ENCODE results near the gene WHAMM. TPM values are rescaled to one million over a fixed set of nuclear protein-coding genes. Genes with fewer than 3 reads are reported as not detected.
A peak's percentile ranks its signal among the peaks of the same experiment; 100 is the strongest.

Gene WHAMM
- total RNA-seq, 2 donors from 2014 or later = 5.2 to 6.7 TPM

DNA sequence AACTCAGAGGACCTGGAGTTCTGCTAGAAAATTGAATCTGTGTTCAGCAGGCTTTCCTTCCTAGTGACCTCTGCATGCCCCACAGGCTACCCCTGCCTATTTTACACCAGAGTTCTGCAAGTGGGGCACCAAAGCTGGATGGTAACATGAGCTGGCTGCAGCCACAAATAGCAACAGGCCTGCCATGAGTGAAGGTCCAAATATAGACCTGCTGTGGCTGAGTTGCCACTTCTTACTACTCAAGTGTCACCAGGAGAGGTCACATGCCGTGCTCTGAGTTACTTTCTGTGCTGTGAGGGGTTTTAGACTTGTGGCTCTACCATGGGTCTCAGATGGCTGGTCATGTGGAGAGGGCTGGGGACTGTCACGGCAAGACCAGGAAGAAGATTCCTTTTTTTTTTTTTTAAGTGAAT is 3.4 kb upstream of the WHAMM start, which contains the start of gene FSD2:
TSS of gene FSD2 (minus strand) at position 76 of the 413 bp plus-strand sequence. CDS start 18,679 bp downstream, outside the sequence.
- no peaks in the 10 kb centered on the region for H3K36me3 ChIP-seq
- H3K4me3 ChIP-seq = peak within 1 kb of the TSS; percentile 44 to 51
- peaks cover 0 to 31% of the 10 kb centered on the region in 2 donors for H3K4me1 ChIP-seq
- peak; percentile 62 for DNase-seq (ENCODE audit: low spot score)
- no peaks in the 10 kb centered on the region for H3K9me3 ChIP-seq
- peak within 1 kb of the TSS; percentile 97 to 98 for H3K27ac ChIP-seq
- TF ChIP-seq, protein P1, sequence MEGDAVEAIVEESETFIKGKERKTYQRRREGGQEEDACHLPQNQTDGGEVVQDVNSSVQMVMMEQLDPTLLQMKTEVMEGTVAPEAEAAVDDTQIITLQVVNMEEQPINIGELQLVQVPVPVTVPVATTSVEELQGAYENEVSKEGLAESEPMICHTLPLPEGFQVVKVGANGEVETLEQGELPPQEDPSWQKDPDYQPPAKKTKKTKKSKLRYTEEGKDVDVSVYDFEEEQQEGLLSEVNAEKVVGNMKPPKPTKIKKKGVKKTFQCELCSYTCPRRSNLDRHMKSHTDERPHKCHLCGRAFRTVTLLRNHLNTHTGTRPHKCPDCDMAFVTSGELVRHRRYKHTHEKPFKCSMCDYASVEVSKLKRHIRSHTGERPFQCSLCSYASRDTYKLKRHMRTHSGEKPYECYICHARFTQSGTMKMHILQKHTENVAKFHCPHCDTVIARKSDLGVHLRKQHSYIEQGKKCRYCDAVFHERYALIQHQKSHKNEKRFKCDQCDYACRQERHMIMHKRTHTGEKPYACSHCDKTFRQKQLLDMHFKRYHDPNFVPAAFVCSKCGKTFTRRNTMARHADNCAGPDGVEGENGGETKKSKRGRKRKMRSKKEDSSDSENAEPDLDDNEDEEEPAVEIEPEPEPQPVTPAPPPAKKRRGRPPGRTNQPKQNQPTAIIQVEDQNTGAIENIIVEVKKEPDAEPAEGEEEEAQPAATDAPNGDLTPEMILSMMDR (IDR thresholded peaks at IDR 0.05) = no peak
- no peaks in the 10 kb centered on the region for H3K27me3 ChIP-seq

DNA sequence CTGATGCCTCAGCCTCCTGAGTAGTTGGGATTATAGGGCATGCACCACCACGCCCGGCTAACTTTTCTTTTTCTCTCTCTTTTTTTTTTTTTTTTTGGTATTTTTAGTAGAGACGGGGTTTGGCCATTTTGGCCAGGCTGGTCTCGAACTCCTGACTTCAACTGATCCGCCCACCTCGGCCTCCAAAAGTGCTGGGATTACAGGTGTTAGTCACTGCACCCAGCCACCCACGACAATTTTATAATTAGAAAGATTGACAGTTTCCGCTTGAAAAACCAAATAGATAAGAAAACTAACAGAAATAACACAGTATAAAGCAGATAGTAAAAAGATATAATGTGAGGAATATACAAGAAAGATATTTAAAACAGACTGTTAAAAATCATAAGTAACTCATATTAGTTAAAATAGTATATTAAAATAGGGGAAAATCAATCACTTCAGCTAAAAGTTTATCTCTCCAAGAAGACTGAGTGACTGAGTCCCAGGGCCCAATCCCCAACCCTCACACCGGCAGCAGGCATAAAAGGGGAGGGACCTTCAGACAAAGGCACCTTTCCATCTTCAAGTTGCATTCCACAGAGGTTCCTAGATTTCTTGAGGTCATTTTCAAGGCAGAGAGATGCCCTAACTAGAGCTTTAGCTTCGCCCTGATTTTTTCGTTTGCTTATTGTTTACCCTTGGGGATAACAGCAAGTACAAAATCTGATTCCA is 1.4 kb upstream of the WHAMM start:
- Histone ChIP-seq H3K9me3 (no peaks in the 10 kb centered on the region), H3K27ac (peak overlapping the region; percentile 97 to 98), H3K4me1 (peaks cover 0 to 34% of the 10 kb centered on the region in 2 donors), H3K36me3 (peaks cover 2% of the 10 kb centered on the region), H3K4me3 (no peak overlapping the region), H3K27me3 (no peaks in the 10 kb centered on the region)
- no peak for DNase-seq (ENCODE audit: low spot score)
- TF ChIP-seq, protein P1 (IDR thresholded peaks at IDR 0.05) = no peak

DNA sequence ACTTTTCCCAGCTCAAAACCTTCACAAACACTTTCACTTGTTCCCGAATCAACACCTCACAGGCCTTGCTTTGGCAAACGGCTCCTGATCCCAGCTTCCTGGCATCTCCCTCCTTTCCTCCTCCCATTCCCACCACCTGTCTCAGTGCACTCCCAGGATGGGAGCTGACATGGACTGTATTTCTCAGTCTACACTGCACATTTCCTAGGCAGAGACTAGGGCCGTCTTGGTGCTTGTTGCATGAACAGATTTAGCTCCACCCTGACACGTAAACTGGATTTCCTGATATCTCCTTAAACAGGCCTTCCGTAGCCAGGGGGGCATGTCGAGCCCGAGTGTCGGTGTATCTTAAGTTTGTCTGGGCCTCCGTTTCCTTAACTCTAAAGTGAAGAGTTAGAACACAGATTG is 790 bp upstream of the WHAMM start:
- no peak for DNase-seq (ENCODE audit: low spot score)
- H3K27ac ChIP-seq = peak overlapping the region; percentile 97 to 98
- H3K27me3 ChIP-seq = no peaks in the 10 kb centered on the region
- no peaks in the 10 kb centered on the region for H3K9me3 ChIP-seq
- TF ChIP-seq, protein P1 (IDR thresholded peaks at IDR 0.05) = no peak
- peaks cover 0 to 34% of the 10 kb centered on the region in 2 donors for H3K4me1 ChIP-seq
- peak overlapping the region in 1 of 2 donors; percentile 80 for H3K4me3 ChIP-seq
- H3K36me3 ChIP-seq = peaks cover 6% of the 10 kb centered on the region

DNA sequence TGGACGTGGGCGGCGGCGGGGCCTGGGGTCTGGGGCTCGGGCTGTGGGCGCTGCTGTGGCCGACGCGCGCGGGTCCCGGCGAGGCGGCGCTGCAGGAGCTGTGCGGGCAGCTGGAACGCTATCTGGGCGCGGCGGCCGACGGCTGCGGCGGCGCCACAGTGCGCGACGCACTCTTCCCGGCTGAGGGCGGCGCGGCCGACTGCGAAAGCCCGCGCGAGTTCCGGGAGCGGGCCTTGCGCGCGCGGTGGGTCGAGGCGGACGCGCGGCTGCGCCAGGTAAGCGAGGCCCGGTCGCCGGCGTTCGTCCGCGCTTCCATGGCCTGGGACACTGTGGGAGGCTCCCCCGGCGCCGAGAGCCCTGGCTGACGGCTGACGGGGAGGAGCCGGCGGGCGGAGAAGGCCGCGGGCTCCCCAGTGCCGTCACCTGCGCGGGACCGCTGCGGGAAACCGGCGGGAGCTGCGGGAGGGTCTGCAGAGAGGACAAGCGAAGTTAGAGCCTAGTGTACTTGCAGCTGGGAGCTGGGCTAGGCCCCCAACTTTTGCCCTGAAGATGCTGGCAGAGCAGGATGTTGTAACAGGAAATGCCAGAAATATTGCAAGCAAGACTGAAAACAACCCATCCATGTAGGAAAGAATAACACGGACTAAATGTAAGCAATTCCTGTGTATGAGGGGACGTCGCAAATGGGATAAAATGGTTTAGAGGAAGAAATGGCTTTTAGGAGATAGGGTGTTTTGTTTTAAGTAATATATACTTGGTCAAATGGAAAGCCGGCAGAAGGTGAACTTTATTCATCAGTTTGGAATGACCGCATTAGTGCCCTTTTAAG is 847 bp downstream of the WHAMM start:
- peak overlapping the region; percentile 97 to 98 for H3K27ac ChIP-seq
- H3K4me1 ChIP-seq = peaks cover 0 to 37% of the 10 kb centered on the region in 2 donors
- H3K36me3 ChIP-seq = peaks cover 19% of the 10 kb centered on the region
- no peak for DNase-seq (ENCODE audit: low spot score)
- peak overlapping the region; percentile 77 to 80 for H3K4me3 ChIP-seq
- no peaks in the 10 kb centered on the region for H3K27me3 ChIP-seq
- TF ChIP-seq, protein P1 (IDR thresholded peaks at IDR 0.05) = no peak
- no peaks in the 10 kb centered on the region for H3K9me3 ChIP-seq

DNA sequence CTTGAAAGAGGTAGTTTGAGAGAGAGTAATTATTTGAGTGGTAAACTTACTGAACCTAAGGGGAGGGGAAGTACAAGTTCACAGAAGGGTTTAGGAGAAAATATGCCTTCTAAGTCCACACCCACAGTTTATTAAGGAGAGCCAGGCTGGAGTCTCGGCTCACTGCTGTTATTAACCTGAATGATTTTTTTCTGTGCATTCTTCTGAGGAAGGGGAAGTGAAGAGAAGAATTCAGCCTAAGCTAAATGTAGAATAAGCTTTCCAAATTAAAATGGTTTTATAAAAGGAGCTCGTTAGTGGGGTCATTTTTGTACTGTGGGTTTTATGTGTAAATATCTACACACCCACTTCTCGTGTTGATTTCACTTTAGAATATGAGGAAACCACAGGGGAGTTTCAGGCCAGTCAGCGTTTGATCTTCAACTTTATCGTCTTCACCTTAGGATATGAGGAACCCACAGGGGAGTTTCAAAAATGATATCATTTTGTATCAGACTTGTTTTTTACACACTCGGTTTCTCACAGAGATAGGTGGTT is 1.5 kb downstream of the WHAMM start:
- peak overlapping the region; percentile 97 to 98 for H3K27ac ChIP-seq

More for the DNA sequence above, 1.5 kb downstream of the WHAMM start:
- Histone ChIP-seq H3K9me3 (no peaks in the 10 kb centered on the region), H3K4me1 (peaks cover 0 to 37% of the 10 kb centered on the region in 2 donors), H3K27me3 (no peaks in the 10 kb centered on the region), H3K36me3 (peaks cover 26% of the 10 kb centered on the region), H3K4me3 (peak overlapping the region; percentile 77 to 80)
- TF ChIP-seq, protein P1 (IDR thresholded peaks at IDR 0.05) = no peak
- no peak for DNase-seq (ENCODE audit: low spot score)

Data from right atrium auricular region (tissue), 2 donors.